Measurements from ENCODE around the gene SLC39A9.

GRCh38 chr14:69404883-69405282 lies 6.4 kb downstream of the SLC39A9 start:
- TF ChIP-seq POLR2A (IDR thresholded peaks at IDR 0.05; ENCODE audit: low read depth, low read length) (no peak), CTCF (conservative IDR thresholded peaks at IDR 0.05; ENCODE audit: low read depth, low read length) (no peak), MAZ (IDR thresholded peaks at IDR 0.05; ENCODE audit: borderline replicate concordance, low read depth, low read length) (no peak), USF2 (IDR thresholded peaks at IDR 0.05; ENCODE audit: low read depth, low read length) (no peak), MXI1 (IDR thresholded peaks at IDR 0.05; ENCODE audit: borderline replicate concordance, low read depth, low read length) (no peak), RAD21 (IDR thresholded peaks at IDR 0.05; ENCODE audit: low read length) (no peak)
